ENCODE data around the gene LYRM4. TPM values are rescaled to one million over a fixed set of nuclear protein-coding genes. Genes with fewer than 3 reads are reported as not detected.

Gene LYRM4
- total RNA-seq, 1 experiment from 2014 or later: 37.0 TPM

DNA sequence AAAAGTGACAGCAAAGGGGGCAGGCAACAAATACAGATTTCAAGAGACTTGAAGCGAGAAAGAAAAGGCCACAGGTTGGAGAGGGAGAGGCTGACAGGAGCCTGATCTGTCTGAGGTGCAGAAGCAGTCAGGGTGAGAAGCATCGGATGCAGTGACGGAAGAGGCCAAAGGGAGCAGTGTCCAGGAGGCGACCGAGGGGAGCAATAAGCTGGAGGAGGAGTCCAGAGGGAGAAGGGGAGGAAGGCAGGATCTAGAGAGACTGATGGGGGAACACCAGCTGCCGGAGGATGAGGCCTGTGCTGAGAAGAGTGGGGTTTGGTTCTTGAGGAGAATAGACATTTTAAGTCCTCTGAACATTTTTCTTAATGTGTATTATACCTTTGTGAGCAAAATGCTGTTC, 24.3 kb upstream of the LYRM4 start:
- no peaks in the 10 kb centered on the region for H3K27me3 ChIP-seq (ENCODE audit: insufficient read depth, low read depth)
- no peak overlapping the region for H3K4me3 ChIP-seq
- H3F3A ChIP-seq (ENCODE audit: insufficient read depth, low read depth): no peaks in the 10 kb centered on the region
- ChIA-PET POLR2A (ENCODE audit: unreplicated experiment) (no interaction called here), CTCF (no interaction called here)
- no peak overlapping the region for H3K4me2 ChIP-seq
- H3K79me2 ChIP-seq (ENCODE audit: low read depth): no peaks in the 10 kb centered on the region
- intact Hi-C loops (cut with micrococcal nuclease; ENCODE audit: unreplicated experiment): no loop called here
- no peaks in the 10 kb centered on the region for H3K9me3 ChIP-seq (ENCODE audit: insufficient read depth, low read depth)
- no peaks in the 10 kb centered on the region for H4K20me1 ChIP-seq (ENCODE audit: insufficient read depth)
- no peaks in the 10 kb centered on the region for H3K36me3 ChIP-seq (ENCODE audit: low read depth)
- no peaks in the 10 kb centered on the region for H3K9me2 ChIP-seq (ENCODE audit: insufficient read depth)
- no peaks in the 10 kb centered on the region for H3K4me1 ChIP-seq (replicated peaks; ENCODE audit: insufficient read depth)
- BruUV-seq (replicated peaks): no TSS peak
- H3K27ac ChIP-seq: no peak overlapping the region
- no peak overlapping the region for H2AFZ ChIP-seq
- DNase-seq: no peak
- TF ChIP-seq, protein P1, sequence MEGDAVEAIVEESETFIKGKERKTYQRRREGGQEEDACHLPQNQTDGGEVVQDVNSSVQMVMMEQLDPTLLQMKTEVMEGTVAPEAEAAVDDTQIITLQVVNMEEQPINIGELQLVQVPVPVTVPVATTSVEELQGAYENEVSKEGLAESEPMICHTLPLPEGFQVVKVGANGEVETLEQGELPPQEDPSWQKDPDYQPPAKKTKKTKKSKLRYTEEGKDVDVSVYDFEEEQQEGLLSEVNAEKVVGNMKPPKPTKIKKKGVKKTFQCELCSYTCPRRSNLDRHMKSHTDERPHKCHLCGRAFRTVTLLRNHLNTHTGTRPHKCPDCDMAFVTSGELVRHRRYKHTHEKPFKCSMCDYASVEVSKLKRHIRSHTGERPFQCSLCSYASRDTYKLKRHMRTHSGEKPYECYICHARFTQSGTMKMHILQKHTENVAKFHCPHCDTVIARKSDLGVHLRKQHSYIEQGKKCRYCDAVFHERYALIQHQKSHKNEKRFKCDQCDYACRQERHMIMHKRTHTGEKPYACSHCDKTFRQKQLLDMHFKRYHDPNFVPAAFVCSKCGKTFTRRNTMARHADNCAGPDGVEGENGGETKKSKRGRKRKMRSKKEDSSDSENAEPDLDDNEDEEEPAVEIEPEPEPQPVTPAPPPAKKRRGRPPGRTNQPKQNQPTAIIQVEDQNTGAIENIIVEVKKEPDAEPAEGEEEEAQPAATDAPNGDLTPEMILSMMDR (conservative IDR thresholded peaks at IDR 0.05): no peak
- TF ChIP-seq EZH2 (IDR thresholded peaks at IDR 0.05; ENCODE audit: low read depth): no peak

DNA sequence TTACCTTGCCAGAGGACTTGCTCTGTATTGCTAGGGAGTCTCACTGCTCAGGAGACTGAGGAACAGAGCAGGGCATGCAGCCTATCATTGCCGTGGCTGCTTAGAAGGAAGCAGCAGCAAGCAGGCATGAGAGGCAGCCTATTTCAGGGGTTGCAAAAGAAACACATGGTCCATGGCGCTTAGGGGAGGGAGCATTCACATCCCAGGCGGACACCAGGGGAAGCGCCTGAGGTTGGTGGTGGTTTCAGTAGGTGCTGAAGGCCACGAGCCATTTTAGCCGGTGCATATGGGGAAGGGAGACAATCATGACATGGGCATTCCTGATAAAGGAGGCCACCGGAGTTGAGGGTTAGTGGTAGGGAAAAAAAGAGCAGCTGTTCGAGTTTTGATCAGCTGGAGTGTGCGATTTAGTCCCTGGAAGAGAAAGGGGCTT, 21.5 kb upstream of the LYRM4 start:
- H3K27ac ChIP-seq: no peak overlapping the region
- no peaks in the 10 kb centered on the region for H3K9me2 ChIP-seq (ENCODE audit: insufficient read depth)
- no TSS peak for BruUV-seq (replicated peaks)
- CTCF ChIA-PET: no interaction called here
- H3K4me1 ChIP-seq (replicated peaks; ENCODE audit: insufficient read depth): no peaks in the 10 kb centered on the region
- intact Hi-C loops (cut with micrococcal nuclease; ENCODE audit: unreplicated experiment): no loop called here
- TF ChIP-seq, protein P1 (conservative IDR thresholded peaks at IDR 0.05): no peak
- TF ChIP-seq EZH2 (IDR thresholded peaks at IDR 0.05; ENCODE audit: low read depth): no peak
- DNase-seq: no peak
- no peaks in the 10 kb centered on the region for H3F3A ChIP-seq (ENCODE audit: insufficient read depth, low read depth)
- no peak overlapping the region for H3K4me3 ChIP-seq
- no peaks in the 10 kb centered on the region for H4K20me1 ChIP-seq (ENCODE audit: insufficient read depth)
- no peak overlapping the region for H2AFZ ChIP-seq
- no peaks in the 10 kb centered on the region for H3K27me3 ChIP-seq (ENCODE audit: insufficient read depth, low read depth)
- no peaks in the 10 kb centered on the region for H3K9me3 ChIP-seq (ENCODE audit: insufficient read depth, low read depth)
- H3K4me2 ChIP-seq: no peak overlapping the region
- POLR2A ChIA-PET (ENCODE audit: unreplicated experiment): no interaction called here
- no peaks in the 10 kb centered on the region for H3K79me2 ChIP-seq (ENCODE audit: low read depth)
- H3K36me3 ChIP-seq (ENCODE audit: low read depth): no peaks in the 10 kb centered on the region

DNA sequence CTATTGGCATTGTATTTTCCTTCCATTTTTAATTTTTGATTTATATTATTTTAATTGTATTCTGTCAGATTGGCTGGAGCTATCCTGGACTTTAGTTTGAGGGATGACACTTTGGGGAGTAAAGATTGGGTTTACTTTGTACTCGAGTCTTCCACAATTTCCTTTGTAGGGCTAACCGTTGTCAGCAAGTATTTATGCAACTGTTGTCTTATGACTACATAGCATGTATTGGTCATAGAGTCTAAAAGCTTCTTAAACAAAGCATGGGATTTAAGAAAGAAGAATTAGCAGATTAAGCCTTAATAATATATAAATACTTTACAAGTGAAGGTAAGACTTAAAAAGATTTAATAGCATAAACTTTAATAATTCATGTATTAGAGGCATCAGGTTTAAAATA, 20.2 kb upstream of the LYRM4 start:
- Histone ChIP-seq H3K27ac (no peak overlapping the region), H3K27me3 (ENCODE audit: insufficient read depth, low read depth) (no peaks in the 10 kb centered on the region), H3K4me3 (no peak overlapping the region), H3K4me2 (no peak overlapping the region), H4K20me1 (ENCODE audit: insufficient read depth) (no peaks in the 10 kb centered on the region), H3F3A (ENCODE audit: insufficient read depth, low read depth) (no peaks in the 10 kb centered on the region), H3K36me3 (ENCODE audit: low read depth) (no peaks in the 10 kb centered on the region), H3K9me3 (ENCODE audit: insufficient read depth, low read depth) (no peaks in the 10 kb centered on the region), H3K4me1 (replicated peaks; ENCODE audit: insufficient read depth) (no peaks in the 10 kb centered on the region), H3K9me2 (ENCODE audit: insufficient read depth) (no peaks in the 10 kb centered on the region), H2AFZ (no peak overlapping the region), H3K79me2 (ENCODE audit: low read depth) (no peaks in the 10 kb centered on the region)
- intact Hi-C loops (cut with micrococcal nuclease; ENCODE audit: unreplicated experiment): no loop called here
- BruUV-seq (replicated peaks): no TSS peak
- POLR2A ChIA-PET (ENCODE audit: unreplicated experiment): no interaction called here
- DNase-seq: no peak
- TF ChIP-seq, protein P1 (conservative IDR thresholded peaks at IDR 0.05): no peak
- TF ChIP-seq EZH2 (IDR thresholded peaks at IDR 0.05; ENCODE audit: low read depth): no peak
- CTCF ChIA-PET: no interaction called here
